Gastroesophageal sphincter (tissue), 4 donors: ENCODE data around the gene PRMT1. TPM values are rescaled to one million over a fixed set of nuclear protein-coding genes. Genes with fewer than 3 reads are reported as not detected.

Experiments used
- ATAC-seq: fragments of 150-250 bp; one replicate; pipeline ENCODE4 v1.9.1; 2016; ENCODE audit warnings: mild to moderate bottlenecking, moderate library complexity
- H3K27ac ChIP-seq, 4 donors: fragments of 200-600 bp; sonication (generic) in 3 of 4; 1 replicate in 3 of 4; 2 replicates in 1 of 4; pipeline ENCODE4 v1.5.1; 2016 to 2019
- H3K27me3 ChIP-seq: fragments of 200-600 bp; sonication (generic); one replicate; pipeline ENCODE4 v1.5.1; 2019
- H3K36me3 ChIP-seq, 2 donors: fragments of 200-600 bp; sonication (generic); one replicate each; pipeline ENCODE4 v1.5.1; 2019; ENCODE audit warnings: control low read depth in 1 of 2
- H3K4me1 ChIP-seq, 3 donors: fragments of 200-600 bp; sonication (generic); 1 replicate in 2 of 3; 2 replicates in 1 of 3; pipeline ENCODE4 v1.5.1; 2016 to 2019; ENCODE audit warnings: control low read depth in 2 of 3
- H3K4me3 ChIP-seq, 2 donors: fragments of 200-600 bp; sonication (generic); one replicate each; pipeline ENCODE4 v1.5.1; 2019; ENCODE audit warnings: mild to moderate bottlenecking in 1 of 2, moderate library complexity in 1 of 2
- H3K9me3 ChIP-seq, 3 donors: fragments of 200-600 bp; sonication (generic); one replicate each; pipeline ENCODE4 v1.5.1; 2017 to 2019; ENCODE audit warnings: control low read depth in 2 of 3
- CTCF ChIP-seq, 4 experiments: fragments of 200-600 bp in 2 of 4; fragments of 450-650 bp in 2 of 4; sonication (generic) in 1 of 4; IDR thresholded peaks; one replicate each; pipeline ENCODE4 v1.5.1; 2017 to 2019; ENCODE audit warnings: antibody characterized with exemption in 4 of 4, mild to moderate bottlenecking in 2 of 4, moderate library complexity in 2 of 4
- EP300 ChIP-seq: sonication (generic); formaldehyde crosslinking; IDR thresholded peaks from one replicate; pipeline ENCODE4 v1.6.1; 2017; ENCODE audit warnings: antibody characterized with exemption, mild to moderate bottlenecking
- POLR2A ChIP-seq, 2 donors: fragments of 450-650 bp; IDR thresholded peaks; one replicate each; pipeline ENCODE4 v1.6.1; 2017; ENCODE audit warnings: antibody characterized with exemption in 2 of 2, mild to moderate bottlenecking in 2 of 2, moderate library complexity in 1 of 2
- POLR2AphosphoS5 ChIP-seq: sonication (generic); formaldehyde crosslinking; IDR thresholded peaks from one replicate; pipeline ENCODE4 v1.6.1; 2017; ENCODE audit warnings: antibody characterized with exemption
- WGBS, 2 donors: methylation state at CpG; one replicate each; pipeline ENCODE4 v1.1.5; 2018; ENCODE audit warnings: low coverage in 1 of 2; 5-methylcytosine and 5-hydroxymethylcytosine counted together
- total RNA-seq, 4 donors: library from RNA; depleted of rRNA; stranded (reverse); fragments of >200 nt; gene quantifications; one replicate each; pipeline ENCODE4 v1.1.0, GENCODE V29; 2016

PRMT1 gene
- total RNA-seq, 4 donors from 2014 or later: 137 to 152 (median 146) TPM

GRCh38 chr19:49660338-49660961 is 16.6 kb upstream of the PRMT1 start:
- Histone ChIP-seq H3K4me1 (peaks cover 0 to 27% (median 0%) of the 10 kb centered on the region in 3 donors), H3K36me3 (peaks cover 0 to 77% of the 10 kb centered on the region in 2 donors), H3K27me3 (no peaks in the 10 kb centered on the region), H3K27ac (no peak overlapping the region), H3K4me3 (no peak overlapping the region), H3K9me3 (no peaks in the 10 kb centered on the region)
- no peak for ATAC-seq
- WGBS, 2 donors: 70 to 82% methylated on average over 2 of the region's 15 CpGs
- TF ChIP-seq POLR2A (IDR thresholded peaks at IDR 0.05) (no peak), EP300 (no peak), POLR2AphosphoS5 (no peak), CTCF (IDR thresholded peaks at IDR 0.05) (no peak)

- Histone ChIP-seq H3K27me3 (no peaks in the 10 kb centered on the region), H3K36me3 (peaks cover 0 to 61% of the 10 kb centered on the region in 2 donors), H3K9me3 (no peaks in the 10 kb centered on the region), H3K4me1 (peaks cover 0 to 38% (median 7%) of the 10 kb centered on the region in 3 donors), H3K27ac (no peak overlapping the region), H3K4me3 (no peak overlapping the region)
- no CpG with 5 or more reads among the region's 16 CpGs for WGBS, 2 donors
- TF ChIP-seq EP300 (no peak), CTCF (IDR thresholded peaks at IDR 0.05) (no peak), POLR2A (IDR thresholded peaks at IDR 0.05) (no peak), POLR2AphosphoS5 (no peak)
- no peak for ATAC-seq
Measured at GRCh38 chr19:49662011-49662410, 15.1 kb upstream of the PRMT1 start.

GRCh38 chr19:49663224-49663623 is 13.8 kb upstream of the PRMT1 start:
- no peak for ATAC-seq
- no peak for TF ChIP-seq POLR2A (IDR thresholded peaks at IDR 0.05)
- no peak for TF ChIP-seq EP300
- TF ChIP-seq CTCF (IDR thresholded peaks at IDR 0.05): no peak
- no peak for TF ChIP-seq POLR2AphosphoS5
- no peak overlapping the region for H3K4me3 ChIP-seq
- H3K27ac ChIP-seq: peak overlapping the region in 3 of 4 donors; percentile 9 to 93 (median 92)
- peaks cover 0 to 49% of the 10 kb centered on the region in 2 donors for H3K36me3 ChIP-seq
- H3K4me1 ChIP-seq: peaks cover 0 to 43% (median 7%) of the 10 kb centered on the region in 3 donors
- no peaks in the 10 kb centered on the region for H3K27me3 ChIP-seq
- no peaks in the 10 kb centered on the region for H3K9me3 ChIP-seq
- 69 to 86% methylated on average over 3 to 4 of the region's 12 CpGs for WGBS, 2 donors

GRCh38 chr19:49664171-49665035 is 12.7 kb upstream of the PRMT1 start:
- peaks cover 0 to 44% of the 10 kb centered on the region in 2 donors for H3K36me3 ChIP-seq
- H3K9me3 ChIP-seq: no peaks in the 10 kb centered on the region
- peak; percentile 76 for ATAC-seq
- peak overlapping the region; percentile 44 to 95 (median 92) for H3K27ac ChIP-seq
- peak overlapping the region; percentile 64 to 79 for H3K4me3 ChIP-seq
- TF ChIP-seq POLR2AphosphoS5 (peak; percentile 59), EP300 (no peak), POLR2A (IDR thresholded peaks at IDR 0.05) (peak in 1 of 2 donors; percentile 36), CTCF (IDR thresholded peaks at IDR 0.05) (peak in 3 of 4 experiments; percentile 41 to 50 (median 46))
- WGBS, 2 donors: 0 to 1% methylated on average over 13 to 23 of the region's 53 CpGs
- peaks cover 0 to 43% (median 7%) of the 10 kb centered on the region in 3 donors for H3K4me1 ChIP-seq
- H3K27me3 ChIP-seq: no peaks in the 10 kb centered on the region
